Measurements from ENCODE around the gene DUSP5. TPM values are rescaled to one million over a fixed set of nuclear protein-coding genes. Genes with fewer than 3 reads are reported as not detected.

The DUSP5 gene
- total and polyA plus RNA-seq, 2 of the 8 experiments (the other 6 are each of a cell fraction or from before 2014, with no cell fraction given) = 13.6 to 30.3 TPM

DNA sequence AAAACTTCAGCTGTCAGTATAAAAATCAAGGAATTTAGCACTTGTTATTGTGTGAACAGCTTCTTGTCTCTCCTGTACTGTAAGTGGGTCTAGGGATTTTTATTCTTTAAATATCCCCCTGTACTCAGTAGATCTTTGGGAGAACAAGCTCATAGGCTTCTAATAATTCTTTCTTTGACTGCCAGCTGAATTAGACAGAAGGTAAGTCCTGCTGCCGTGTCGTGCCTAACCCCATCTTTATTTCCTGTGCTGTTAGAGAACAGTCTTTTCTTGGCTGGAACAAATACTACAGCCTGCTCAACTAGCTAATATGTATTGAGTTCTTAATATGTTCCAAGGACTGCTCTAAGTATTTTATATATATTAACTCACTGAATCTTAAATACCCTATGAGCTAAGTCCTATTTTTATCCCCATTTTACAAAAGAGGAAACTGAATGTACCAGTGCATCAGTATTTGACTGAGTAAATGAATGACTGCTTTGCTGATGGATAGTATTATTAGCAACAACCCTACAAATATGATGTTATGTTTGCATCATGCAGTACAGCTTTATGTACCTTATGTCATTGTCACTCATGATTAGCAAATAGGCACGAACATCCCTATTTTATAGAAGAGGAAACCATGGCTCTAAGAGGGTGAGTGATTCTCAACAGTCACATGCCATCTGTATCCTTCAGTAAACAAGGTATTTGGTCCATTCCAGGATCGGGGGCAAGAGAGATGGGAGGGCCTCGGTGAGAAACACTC lies 5.5 kb upstream of the DUSP5 start:
- H2AFZ ChIP-seq (ENCODE audit: low read length) = no peak overlapping the region
- H2BK20ac ChIP-seq (ENCODE audit: low read length) = no peak overlapping the region
- no peak overlapping the region for H3K9ac ChIP-seq (replicated peaks in 1 of 4; ENCODE audit: extremely low read depth in 1 of 4, low read depth in 3 of 4, low read length in 3 of 4)
- H3K9me3 ChIP-seq (ENCODE audit: insufficient read depth in 2 of 2, low read depth in 1 of 2, low read length in 1 of 2) = no peaks in the 10 kb centered on the region
- H3K4me2 ChIP-seq (ENCODE audit: insufficient read depth in 1 of 2, low read depth in 2 of 2, low read length in 2 of 2) = no peak overlapping the region
- H4K91ac ChIP-seq (replicated peaks; ENCODE audit: insufficient read length, low read length) = no peak overlapping the region
- no peak overlapping the region for H2BK5ac ChIP-seq (ENCODE audit: low read depth, low read length)
- H3K18ac ChIP-seq (ENCODE audit: extremely low read depth, low read length) = no peak overlapping the region
- H3K23me2 ChIP-seq (ENCODE audit: low read depth, low read length) = peaks cover 6% of the 10 kb centered on the region; the same call in 1 of the 2 replicates
- H3K56ac ChIP-seq (replicated peaks; ENCODE audit: insufficient read length, low read depth, low read length) = no peak overlapping the region
- ChIA-PET POLR2A (ENCODE audit: partially characterized antibody) (no interaction called here), CTCF (ENCODE audit: partially characterized antibody) (interaction anchor here (0.8 to 2.1 kb wide), 9 partner anchors 9 to 185 kb away, joined by 3 to 10 read pairs (median 3); no protein-coding TSS in a partner anchor)
- no peak overlapping the region for H4K8ac ChIP-seq (ENCODE audit: extremely low read depth, insufficient read depth, low read length)
- no peak overlapping the region for H3K14ac ChIP-seq (ENCODE audit: insufficient read length)
- TF ChIP-seq TBP (IDR thresholded peaks at IDR 0.05; ENCODE audit: low read depth, low read length) = no peak
- H3K79me1 ChIP-seq (ENCODE audit: low read depth, low read length) = 0 out of 2 replicates have a peak, but pooled peaks cover 2% of the 10 kb centered on the region
- peaks cover 0 to 3% of the 10 kb centered on the region in 2 experiments for H4K20me1 ChIP-seq (replicated peaks in 1 of 2; ENCODE audit: control insufficient read depth in 1 of 2, insufficient read depth in 2 of 2, low read length in 2 of 2)
- FAIRE-seq (no peak), DNase-seq (ENCODE audit: low read depth in 1 of 2, low spot score in 2 of 2) (no peak)
- H2AK5ac ChIP-seq (ENCODE audit: low read depth, low read length) = no peak overlapping the region
- H3K27me3 ChIP-seq (replicated peaks in 1 of 4; ENCODE audit: control insufficient read depth in 3 of 4, extremely low read depth in 1 of 4, insufficient read depth in 3 of 4, low read length in 3 of 4) = peaks cover 0 to 13% (median 9%) of the 10 kb centered on the region in 4 experiments; a peak in 5 of 7 replicates
- no peak overlapping the region for H3K27ac ChIP-seq (ENCODE audit: low read depth, low read length)
- H3K4me1 ChIP-seq (replicated peaks in 1 of 4; ENCODE audit: control insufficient read depth in 3 of 4, insufficient read depth in 4 of 4, low read length in 3 of 4) = peaks cover 12 to 27% (median 14%) of the 10 kb centered on the region in 4 experiments
- no peak overlapping the region for H3K23ac ChIP-seq (ENCODE audit: insufficient read length)
- H3K4ac ChIP-seq (replicated peaks; ENCODE audit: insufficient read length, low read depth, low read length) = no peak overlapping the region
- no peaks in the 10 kb centered on the region for H3K79me2 ChIP-seq (ENCODE audit: control insufficient read depth in 1 of 2, insufficient read depth in 2 of 2, low read length in 2 of 2)
- no peak overlapping the region for H2BK15ac ChIP-seq (ENCODE audit: low read length)
- no peak overlapping the region for H2BK12ac ChIP-seq (ENCODE audit: low read depth, low read length)
- H3K36me3 ChIP-seq (ENCODE audit: control insufficient read depth in 2 of 4, insufficient read depth in 4 of 4, low read length in 3 of 4) = no peaks in the 10 kb centered on the region
- H3K4me3 ChIP-seq (ENCODE audit: extremely low read depth in 1 of 4, insufficient read depth in 2 of 4, low read depth in 3 of 4, low read length in 4 of 4) = no peak overlapping the region
- H2BK120ac ChIP-seq (replicated peaks; ENCODE audit: low read depth, low read length) = no peak overlapping the region
- 91% methylated on average over 5 of the region's 5 CpGs; no CpG with 5 or more reads in 1 of the 2 experiments for WGBS, 2 experiments (ENCODE audit: extremely low coverage in 1 of 2, insufficient coverage in 1 of 2, insufficient read length in 1 of 2, insufficient replicate concordance in 2 of 2, low coverage in 1 of 2, low lambda C conversion rate in 2 of 2, missing lambda C conversion rate in 1 of 2)
- no peak overlapping the region for H4K5ac ChIP-seq (ENCODE audit: insufficient read length, low read depth, low read length)
